Measurements from ENCODE around the gene LEMD1.
"Not testable (repeated sequence)": the region's sequence is repeated elsewhere in the genome, so short reads cannot be mapped to it uniquely, and the experiment has no call there.

Gene LEMD1

DNA sequence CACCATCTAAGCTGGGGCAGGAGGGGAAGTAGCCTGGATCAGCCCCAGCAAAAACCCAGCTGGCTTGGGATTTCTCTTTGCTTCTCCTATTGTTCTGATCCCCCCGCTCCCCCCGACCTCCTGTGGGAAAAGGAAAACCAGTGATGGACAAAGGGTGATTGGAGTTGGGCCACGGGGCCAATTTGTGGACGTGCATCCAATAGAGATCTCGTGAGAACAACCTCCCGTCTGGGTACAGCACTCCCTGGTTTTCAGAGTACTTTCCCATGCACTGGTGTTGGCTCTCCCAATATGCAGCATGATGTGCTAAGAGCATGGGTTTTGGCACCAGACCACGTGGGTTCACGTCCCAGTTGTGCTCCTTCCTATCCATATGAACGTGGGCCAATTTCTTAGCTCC, 25.0 kb upstream of the LEMD1 start:
- no peak for DNase-seq

GRCh38 chr1:205445646-205445935, 23.7 kb upstream of the LEMD1 start:
- no peak for DNase-seq

- DNase-seq, result no peak
Observed at GRCh38 chr1:205444931-205445645, 23.2 kb upstream of the LEMD1 start.

- DNase-seq, result no peak
Observed at GRCh38 chr1:205444300-205444930, 22.6 kb upstream of the LEMD1 start.

- no peak for DNase-seq
Observed at GRCh38 chr1:205443585-205444299, 21.9 kb upstream of the LEMD1 start.

GRCh38 chr1:205442051-205442725, 20.3 kb upstream of the LEMD1 start:
- peak; percentile 71 for DNase-seq

GRCh38 chr1:205441716-205442050, 19.8 kb upstream of the LEMD1 start:
- peak; percentile 46 for DNase-seq

DNA sequence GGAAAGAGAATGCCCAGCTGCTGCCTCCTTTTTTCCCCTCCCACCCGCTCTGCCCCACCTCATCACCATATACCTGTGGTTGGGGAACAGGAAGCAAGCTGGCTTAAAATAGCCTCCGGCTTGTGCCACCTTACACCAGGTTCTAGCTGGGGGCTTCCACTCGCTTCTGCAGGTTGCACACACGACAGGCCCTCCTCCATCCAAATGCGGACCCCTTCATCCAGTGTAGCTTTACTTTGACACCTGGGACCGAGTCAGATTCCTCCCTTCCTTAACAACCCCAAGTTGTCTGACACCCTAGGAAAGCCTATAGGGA, 19.4 kb upstream of the LEMD1 start:
- DNase-seq, result no peak

DNA sequence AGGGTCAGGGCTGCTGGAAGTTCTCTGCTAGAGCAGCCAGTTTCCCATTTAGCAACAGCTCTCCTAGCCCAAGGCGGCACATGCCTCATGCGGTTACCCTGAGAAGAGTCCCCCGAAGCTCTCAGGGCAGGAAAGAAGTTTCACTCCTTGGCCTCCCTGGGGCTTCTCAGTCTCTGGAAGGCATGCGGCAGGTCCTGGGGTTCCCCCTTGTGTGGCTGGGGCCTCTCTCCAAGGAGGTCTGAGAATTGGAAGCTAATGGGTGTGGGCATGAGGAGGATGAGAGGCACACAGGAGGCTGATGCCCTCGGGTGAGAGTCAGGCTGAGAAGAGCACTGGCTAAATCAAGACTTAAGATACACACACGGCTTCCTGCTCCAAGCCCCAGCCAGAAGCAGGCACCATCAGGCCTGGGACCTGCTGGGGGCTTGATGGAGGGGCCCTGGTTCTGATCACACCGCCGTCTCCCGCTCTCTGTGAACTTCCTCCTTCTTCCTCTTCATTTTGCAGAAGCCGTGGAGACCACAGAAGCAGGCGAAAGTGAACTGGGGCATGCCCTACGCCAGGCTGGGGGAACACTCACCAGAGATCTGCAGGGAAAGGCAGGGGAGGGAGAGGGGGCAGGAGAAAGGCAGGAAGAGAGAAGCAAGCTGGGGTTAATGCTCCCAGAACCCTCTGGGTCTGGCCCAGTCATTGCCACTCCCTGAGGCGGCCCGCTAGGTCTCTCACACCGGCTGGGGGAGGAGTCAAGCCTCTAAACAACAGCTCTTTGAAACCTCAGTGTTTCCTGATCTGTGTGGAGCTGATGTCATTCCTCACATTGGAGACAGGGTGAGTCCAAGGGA, 18.8 kb upstream of the LEMD1 start:
- peak; percentile 78 for DNase-seq

DNA sequence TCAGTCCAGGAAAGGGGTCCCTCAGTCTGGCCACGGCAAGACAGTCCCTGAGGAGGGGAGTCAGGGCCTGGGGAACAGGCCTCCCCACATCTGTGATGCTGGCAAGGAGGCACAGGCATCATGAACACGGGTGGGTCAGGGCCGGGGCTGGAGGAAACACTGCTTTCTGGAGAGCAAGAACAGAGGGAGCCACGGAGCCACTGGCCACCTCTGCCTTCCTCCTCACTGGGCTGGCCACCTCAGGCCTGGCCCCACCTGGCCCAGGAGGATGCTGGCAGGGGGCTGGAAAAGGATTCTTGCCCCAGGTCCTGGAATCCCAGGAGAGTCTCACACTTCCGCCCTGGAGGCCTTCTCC, 18.2 kb upstream of the LEMD1 start:
- DNase-seq, result no peak

DNA sequence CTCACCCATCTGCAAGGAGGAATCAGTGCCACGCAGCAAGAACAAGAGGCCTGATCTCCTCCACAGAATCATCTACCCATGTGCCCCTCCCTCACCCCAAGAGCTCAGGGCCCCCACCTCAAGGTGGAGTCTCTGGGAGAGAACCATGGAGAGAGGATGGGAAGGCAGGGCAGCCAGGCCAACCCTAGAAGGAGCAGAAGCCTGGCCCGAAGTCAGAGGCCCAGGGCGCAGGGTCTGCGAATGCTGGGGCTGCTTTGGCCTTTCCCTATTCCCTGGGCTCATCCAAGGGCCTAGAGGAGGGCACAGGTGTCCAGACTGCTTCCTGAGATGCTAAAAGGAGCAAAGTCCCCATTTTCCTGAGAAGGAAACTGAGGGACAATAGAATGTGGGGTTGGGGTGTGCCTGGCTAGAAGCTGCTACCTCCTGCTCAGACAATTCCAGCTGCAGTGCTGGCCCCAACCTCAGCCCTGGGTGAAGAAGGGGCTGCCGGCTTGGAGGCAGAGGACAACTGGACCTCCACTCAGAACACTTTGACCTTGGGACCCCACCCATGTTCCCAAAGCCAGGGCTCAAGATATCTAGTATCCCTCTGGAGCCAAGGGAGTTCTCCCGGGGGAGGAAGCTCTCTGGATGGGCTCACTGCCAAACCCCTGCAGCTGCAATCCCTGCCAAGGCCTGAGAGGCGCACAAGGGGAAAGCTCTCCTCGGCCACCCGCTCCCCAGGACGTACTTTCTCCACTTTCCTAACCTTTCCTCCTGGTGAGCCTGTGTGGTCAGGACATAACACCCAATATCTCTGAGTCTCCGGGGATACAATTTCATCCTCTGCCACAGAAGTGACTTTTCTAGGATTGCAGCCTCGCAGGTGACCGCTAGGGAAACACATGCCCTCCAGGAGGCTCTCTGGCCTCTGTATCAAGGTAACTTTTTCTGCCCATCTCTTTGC, 16.6 kb upstream of the LEMD1 start:
- peak; percentile 70 for DNase-seq

GRCh38 chr1:205437570-205437969, 15.7 kb upstream of the LEMD1 start:
- no peak for DNase-seq

DNA sequence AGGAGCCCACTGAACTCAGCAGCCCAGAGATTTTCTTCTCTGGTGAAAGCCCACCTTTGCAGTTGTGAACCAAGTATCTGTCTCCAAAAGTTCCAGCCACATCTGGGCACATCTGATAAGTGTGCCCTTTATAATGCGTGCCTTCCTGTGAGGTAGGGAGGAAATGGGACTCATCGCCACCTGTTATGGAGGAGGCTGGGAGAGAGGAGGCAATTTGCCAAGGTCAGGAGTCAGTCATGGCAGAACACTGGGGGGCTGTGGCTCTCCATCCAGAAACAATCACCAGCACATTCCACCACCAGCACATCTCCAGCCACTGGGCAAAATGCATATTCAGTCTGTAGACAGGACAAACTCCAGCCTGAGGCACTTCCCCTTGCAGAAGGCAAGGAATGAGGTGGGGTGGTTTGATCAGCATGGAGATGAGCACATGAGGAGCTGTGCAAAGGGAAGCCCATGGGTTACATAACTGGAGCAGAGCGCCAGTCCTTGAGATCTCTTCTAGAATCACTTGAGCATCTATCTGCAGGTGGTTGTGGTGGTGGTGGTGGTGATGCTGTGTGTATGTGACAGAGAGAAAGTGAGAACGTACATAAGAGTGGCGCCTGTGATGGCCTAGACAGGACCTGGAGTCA, 15.0 kb upstream of the LEMD1 start:
- DNase-seq, result no peak

DNA sequence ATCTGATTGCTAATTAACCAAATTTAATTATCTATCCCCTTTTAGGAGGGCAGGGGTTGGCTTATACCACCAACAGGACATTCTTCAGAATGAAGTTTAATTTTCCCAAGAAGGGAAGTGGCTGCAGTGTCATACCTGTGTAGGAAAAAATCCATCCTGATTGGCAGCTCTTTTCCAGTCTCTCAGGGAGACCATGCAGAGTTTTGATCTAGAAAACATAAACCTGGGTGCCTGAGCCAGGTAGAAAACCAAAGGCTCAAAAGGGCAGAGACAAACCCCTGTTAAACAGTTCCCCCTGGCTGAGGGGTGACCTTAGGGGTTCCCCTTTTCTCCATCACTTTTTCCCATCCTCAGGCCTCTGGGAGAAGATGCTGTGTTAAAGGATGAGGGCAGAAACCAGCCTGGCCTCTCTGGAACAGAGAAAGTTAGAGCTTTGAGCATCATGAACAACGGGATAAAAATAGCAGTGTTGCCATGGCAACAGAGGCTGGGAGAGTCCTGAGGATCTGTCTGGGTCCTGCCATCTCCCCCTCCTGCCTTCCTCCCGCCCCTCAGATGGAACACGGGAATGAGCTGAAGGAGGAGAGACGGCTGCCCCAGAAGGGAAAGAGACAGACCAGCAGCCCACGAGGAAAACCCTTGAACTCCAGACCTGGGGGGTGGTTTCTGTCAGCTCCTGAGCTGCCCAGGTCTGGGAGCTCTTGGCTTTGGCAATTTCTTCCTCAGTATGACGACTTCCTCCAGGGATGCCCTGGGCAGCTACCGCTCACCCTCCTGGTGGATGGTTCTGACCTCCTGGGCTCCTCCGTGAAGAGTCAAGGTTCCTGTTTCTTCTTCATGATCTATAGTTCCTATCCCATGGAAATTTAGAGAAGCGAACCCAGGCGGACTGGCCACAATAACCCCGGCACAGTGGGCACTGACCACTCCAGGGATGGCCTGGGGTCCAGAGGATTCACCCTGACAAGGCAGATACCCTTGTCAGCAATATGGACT, 14.0 kb upstream of the LEMD1 start:
- DNase-seq, result no peak

DNA sequence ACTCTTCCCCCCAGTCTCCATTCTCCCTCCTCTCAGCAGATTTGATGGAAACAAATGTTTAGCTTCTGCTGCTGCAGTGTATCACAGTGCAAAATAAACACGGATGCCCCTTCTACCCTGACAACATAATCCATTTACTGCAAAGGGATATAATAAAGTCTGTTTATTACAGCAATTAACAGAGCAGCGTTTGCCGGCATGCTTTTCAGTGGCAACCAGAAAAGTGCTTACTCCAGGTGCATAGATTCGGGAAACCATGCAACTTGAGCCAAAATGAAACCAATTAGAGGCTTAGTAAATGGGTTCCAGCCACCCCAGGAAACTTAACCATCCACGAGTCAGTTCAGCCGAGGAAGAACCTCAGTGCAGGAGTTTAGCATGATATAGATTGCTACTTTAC, 12.9 kb upstream of the LEMD1 start:
- no peak for DNase-seq

DNA sequence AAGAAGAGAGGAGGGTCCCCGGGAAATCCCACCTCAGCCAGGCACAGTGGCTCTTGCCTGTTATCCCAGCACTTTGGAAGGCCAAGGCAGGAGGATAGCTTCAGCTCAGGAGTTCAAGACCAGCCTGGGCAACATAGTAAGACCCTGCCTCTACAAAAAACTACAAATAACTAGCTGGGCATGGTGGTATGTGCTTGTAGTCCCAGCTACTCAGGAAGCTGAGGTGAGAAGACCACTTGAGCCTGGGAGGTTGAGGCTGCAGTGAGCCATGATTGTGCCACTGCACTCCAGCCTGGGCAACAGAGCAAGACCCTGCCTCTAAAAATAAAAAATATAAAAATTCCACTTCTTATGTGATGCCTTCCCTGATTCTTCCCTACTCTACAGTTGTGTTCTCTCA, 10.8 kb upstream of the LEMD1 start:
- not testable (repeated sequence) for DNase-seq

GRCh38 chr1:205432116-205432515, 10.3 kb upstream of the LEMD1 start:
- no peak for DNase-seq

- peak; percentile 69 for DNase-seq
Observed at GRCh38 chr1:205430696-205431305, 8.9 kb upstream of the LEMD1 start.

GRCh38 chr1:205429762-205430695, 8.2 kb upstream of the LEMD1 start:
- no peak for DNase-seq
